Activated T-helper 17 cell treated with anti-CD3 and anti-CD28 coated beads, Interleukin-2, amount 50 U/mL, for 72 hours (primary cell): ENCODE results near the gene GAS2L2. TPM values are rescaled to one million over a fixed set of nuclear protein-coding genes. Genes with fewer than 3 reads are reported as not detected.
A peak's percentile ranks its signal among the peaks of the same experiment; 100 is the strongest.

Source experiments
- ATAC-seq: fragments of 150-1000 bp; cut with Tn5 transposase; replicated peaks from 2 replicates; pipeline ENCODE4 v1.10.0; 2021; ENCODE audit warnings: mild to moderate bottlenecking, moderate library complexity
- H3K27ac Mint-ChIP-seq: one replicate; pipeline ENCODE4 v1.8.0; 2022; ENCODE audit warnings: mixed read lengths
- H3K27me3 Mint-ChIP-seq: one replicate; pipeline ENCODE4 v1.8.0; 2022; ENCODE audit warnings: mixed read lengths
- H3K36me3 Mint-ChIP-seq: one replicate; pipeline ENCODE4 v1.8.0; 2022; ENCODE audit warnings: low read depth, mild to moderate bottlenecking, mixed read lengths
- H3K4me1 Mint-ChIP-seq: one replicate; pipeline ENCODE4 v1.8.0; 2022; ENCODE audit warnings: mixed read lengths
- H3K4me3 Mint-ChIP-seq: one replicate; pipeline ENCODE4 v1.8.0; 2022; ENCODE audit warnings: mild to moderate bottlenecking, mixed read lengths
- H3K9me3 Mint-ChIP-seq: one replicate; pipeline ENCODE4 v1.8.0; 2022; ENCODE audit warnings: mixed read lengths
- total RNA-seq, 2 donors: library from RNA; stranded (reverse); gene quantifications; one replicate each; pipeline ENCODE4 v1.2.3, GENCODE V29; 2022

The GAS2L2 gene
- total RNA-seq, 2 donors from 2014 or later = not detected

GRCh38 chr17:35784895-35785294 is 31.9 kb upstream of the GAS2L2 start:
- H3K27ac Mint-ChIP-seq = no peak overlapping the region
- no peaks in the 10 kb centered on the region for H3K36me3 Mint-ChIP-seq
- no peak for ATAC-seq
- H3K4me1 Mint-ChIP-seq = no peaks in the 10 kb centered on the region
- H3K4me3 Mint-ChIP-seq = no peak overlapping the region
- no peaks in the 10 kb centered on the region for H3K9me3 Mint-ChIP-seq
- peaks cover 12% of the 10 kb centered on the region for H3K27me3 Mint-ChIP-seq

- no peaks in the 10 kb centered on the region for H3K36me3 Mint-ChIP-seq
- no peaks in the 10 kb centered on the region for H3K4me1 Mint-ChIP-seq
- H3K9me3 Mint-ChIP-seq = no peaks in the 10 kb centered on the region
- ATAC-seq = no peak
- peaks cover 12% of the 10 kb centered on the region for H3K27me3 Mint-ChIP-seq
- H3K27ac Mint-ChIP-seq = no peak overlapping the region
- H3K4me3 Mint-ChIP-seq = no peak overlapping the region
Measured at GRCh38 chr17:35780950-35781349, 27.9 kb upstream of the GAS2L2 start.

DNA sequence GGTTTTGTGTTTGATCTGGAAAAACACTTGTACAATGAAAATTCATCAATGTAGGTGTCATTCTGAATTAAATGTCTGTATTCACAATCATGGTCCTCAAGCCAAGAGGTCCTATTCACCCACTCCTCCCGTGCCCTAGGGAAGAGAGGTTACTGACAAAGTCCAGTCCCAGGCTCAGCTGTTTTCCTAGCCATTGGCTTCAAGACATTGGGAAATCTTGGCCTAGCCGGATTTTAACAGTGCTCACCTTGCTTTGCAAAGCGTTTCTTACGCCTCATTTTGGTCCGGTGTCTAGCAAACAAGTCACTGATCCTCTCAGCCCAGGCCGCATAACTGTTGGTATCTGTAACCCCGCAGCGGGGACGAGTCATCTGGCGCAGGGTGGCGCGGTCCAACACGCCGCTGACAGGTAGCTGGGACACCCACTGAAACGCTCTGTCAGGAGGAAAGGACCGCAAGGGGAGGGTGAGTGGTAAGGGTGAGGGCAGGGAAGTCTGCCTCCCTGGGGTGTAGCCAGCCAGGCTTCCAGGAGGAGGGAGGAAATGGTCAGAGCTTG is 25.7 kb upstream of the GAS2L2 start:
- H3K36me3 Mint-ChIP-seq = no peaks in the 10 kb centered on the region
- no peak for ATAC-seq
- peaks cover 15% of the 10 kb centered on the region for H3K27me3 Mint-ChIP-seq

GRCh38 chr17:35775583-35775982 is 22.5 kb upstream of the GAS2L2 start:
- Mint-ChIP-seq H3K4me3 (no peak overlapping the region), H3K9me3 (no peaks in the 10 kb centered on the region), H3K27me3 (peaks cover 7% of the 10 kb centered on the region), H3K36me3 (no peaks in the 10 kb centered on the region), H3K27ac (no peak overlapping the region), H3K4me1 (no peaks in the 10 kb centered on the region)
- no peak for ATAC-seq

More for the DNA sequence above, 25.7 kb upstream of the GAS2L2 start:
- H3K4me3 Mint-ChIP-seq = no peak overlapping the region
- H3K9me3 Mint-ChIP-seq = no peaks in the 10 kb centered on the region
- H3K4me1 Mint-ChIP-seq = no peaks in the 10 kb centered on the region
- H3K27ac Mint-ChIP-seq = no peak overlapping the region

DNA sequence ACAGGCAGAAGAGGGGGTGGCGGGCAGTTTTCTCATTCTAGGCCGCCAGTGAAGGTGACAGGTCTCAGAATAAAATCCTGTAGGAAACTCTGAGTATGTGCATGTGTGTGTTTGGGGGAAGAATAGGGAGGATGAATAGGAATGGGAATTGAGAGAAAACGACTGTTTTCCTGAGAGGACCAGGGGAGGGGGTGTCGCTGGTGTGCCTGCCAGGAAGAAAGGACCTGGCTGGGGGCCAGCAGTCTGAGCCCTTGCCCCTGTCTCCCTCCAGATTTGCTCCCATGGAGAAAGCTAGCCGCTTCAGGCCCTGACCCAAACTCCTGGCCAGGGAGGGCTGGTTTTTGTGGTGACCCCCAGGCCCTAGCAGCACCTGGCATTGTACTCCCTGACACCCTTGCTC is 22.0 kb upstream of the GAS2L2 start:
- no peaks in the 10 kb centered on the region for H3K36me3 Mint-ChIP-seq
- no peak overlapping the region for H3K27ac Mint-ChIP-seq
- no peak for ATAC-seq
- peaks cover 7% of the 10 kb centered on the region for H3K27me3 Mint-ChIP-seq
- H3K4me3 Mint-ChIP-seq = no peak overlapping the region
- no peaks in the 10 kb centered on the region for H3K4me1 Mint-ChIP-seq
- no peaks in the 10 kb centered on the region for H3K9me3 Mint-ChIP-seq

DNA sequence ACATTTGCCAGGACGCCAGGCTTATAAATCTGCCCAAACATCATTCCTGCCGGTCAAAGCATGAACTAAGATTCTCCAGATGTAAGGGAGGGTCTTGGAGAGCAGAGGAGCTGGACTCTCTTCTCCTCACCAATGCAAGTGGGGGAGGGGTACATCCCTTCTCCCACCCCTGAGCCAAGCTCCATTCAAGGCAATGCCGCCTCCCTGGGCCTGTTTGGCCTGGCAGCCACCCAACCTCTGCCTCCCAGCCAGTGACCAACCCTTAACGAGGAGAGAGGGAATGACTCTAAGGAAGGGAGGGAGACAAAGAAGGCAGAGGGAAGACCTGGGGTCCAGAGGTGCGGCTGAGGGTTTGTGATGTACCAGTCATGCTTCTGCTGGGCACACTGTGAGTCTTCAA is 21.5 kb upstream of the GAS2L2 start:
- no peaks in the 10 kb centered on the region for H3K36me3 Mint-ChIP-seq
- no peak overlapping the region for H3K4me3 Mint-ChIP-seq
- H3K27me3 Mint-ChIP-seq = peaks cover 7% of the 10 kb centered on the region
- H3K4me1 Mint-ChIP-seq = no peaks in the 10 kb centered on the region
- H3K27ac Mint-ChIP-seq = no peak overlapping the region
- no peak for ATAC-seq
- H3K9me3 Mint-ChIP-seq = no peaks in the 10 kb centered on the region

DNA sequence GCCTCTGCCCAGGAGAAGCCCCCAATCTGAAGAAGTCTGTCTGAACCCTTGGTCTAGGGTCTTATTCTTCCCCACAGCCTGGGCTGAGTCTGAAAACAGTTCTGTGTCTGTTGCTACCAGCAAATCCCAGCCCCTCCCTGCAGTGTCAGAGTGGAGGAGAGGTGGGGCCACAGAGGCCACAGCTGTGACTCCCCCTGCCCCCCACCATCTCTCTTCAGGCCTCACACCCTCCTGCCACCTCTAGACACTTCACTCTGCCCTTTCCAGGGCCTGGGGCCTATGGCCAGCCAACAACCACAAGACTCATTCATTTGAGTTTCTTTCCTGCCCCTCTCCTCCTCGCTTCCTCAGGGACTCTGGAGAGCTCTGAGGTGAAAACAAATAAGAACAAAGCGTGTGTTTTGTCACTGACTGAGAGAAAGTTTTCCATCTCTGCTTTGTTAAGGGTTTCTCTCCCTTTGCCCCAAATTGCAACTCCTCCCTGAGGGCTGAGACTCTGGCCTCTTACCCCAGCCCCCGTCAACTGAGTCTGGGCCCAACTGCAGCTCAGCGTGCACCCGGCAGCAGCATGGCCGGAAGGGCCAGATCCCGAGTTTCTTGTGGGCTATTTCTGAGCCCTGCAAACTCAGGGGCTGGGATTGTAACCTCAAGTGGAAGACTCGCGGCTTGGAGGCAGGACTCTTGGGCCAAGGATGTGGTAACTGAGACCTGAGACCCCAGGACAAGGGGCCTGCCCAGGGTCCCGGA is 20.8 kb upstream of the GAS2L2 start:
- no peak overlapping the region for H3K4me3 Mint-ChIP-seq
- H3K27me3 Mint-ChIP-seq = peaks cover 7% of the 10 kb centered on the region
- no peaks in the 10 kb centered on the region for H3K4me1 Mint-ChIP-seq
- no peak for ATAC-seq
- no peaks in the 10 kb centered on the region for H3K36me3 Mint-ChIP-seq
- no peaks in the 10 kb centered on the region for H3K9me3 Mint-ChIP-seq
- H3K27ac Mint-ChIP-seq = no peak overlapping the region

DNA sequence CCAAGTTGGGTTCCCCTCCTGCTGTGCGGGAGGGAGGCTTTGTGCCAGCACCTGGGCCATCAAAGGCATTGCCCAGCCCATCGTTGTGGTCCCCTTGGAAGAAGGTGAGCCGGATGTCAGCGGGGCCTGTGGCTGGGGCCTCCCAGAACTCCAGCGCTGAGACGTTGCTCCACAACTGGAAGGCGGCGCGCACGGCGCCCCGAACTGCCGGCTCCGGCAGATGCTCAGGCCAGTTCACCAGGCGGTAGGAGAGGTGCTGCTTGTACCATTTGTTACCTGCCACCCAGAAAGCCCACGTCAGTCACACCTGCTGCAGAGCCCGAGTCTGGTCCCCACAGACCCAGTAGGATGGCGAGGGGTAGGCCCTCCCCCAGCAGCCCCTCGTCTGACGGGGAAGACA is 20.1 kb upstream of the GAS2L2 start:
- no peak for ATAC-seq
- H3K27ac Mint-ChIP-seq = no peak overlapping the region
- no peaks in the 10 kb centered on the region for H3K4me1 Mint-ChIP-seq
- H3K9me3 Mint-ChIP-seq = no peaks in the 10 kb centered on the region
- no peaks in the 10 kb centered on the region for H3K36me3 Mint-ChIP-seq
- H3K27me3 Mint-ChIP-seq = peaks cover 7% of the 10 kb centered on the region
- no peak overlapping the region for H3K4me3 Mint-ChIP-seq

DNA sequence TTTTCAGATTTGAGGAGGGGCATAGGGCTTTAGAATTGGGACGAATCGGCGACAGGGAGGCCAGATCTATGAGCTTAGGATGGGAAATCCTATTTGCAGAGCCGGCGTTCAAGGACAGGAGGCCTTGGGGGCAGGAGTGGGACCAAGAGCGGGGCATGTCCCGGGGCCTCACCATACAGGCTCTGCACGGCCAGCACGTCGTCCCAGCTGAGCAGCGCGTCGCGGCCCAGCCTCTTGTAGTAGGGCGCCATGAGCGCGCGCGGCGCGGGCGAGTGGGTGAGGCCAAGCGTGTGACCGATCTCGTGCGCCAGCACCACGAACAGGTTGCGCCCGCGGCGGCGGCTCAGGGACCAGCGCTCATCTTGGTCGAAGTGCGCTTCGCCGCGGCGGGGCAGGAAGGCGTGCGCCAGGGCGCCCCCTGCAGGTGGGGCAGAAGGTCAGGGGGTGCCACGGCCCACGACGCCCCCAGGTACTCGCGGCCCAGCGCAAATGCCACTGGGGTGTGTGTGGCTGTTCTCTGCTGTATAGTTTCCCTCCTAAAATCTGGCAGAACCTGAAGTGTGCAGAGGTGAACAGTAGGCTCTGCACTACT is 17.0 kb upstream of the GAS2L2 start:
- Mint-ChIP-seq H3K27me3 (peaks cover 3% of the 10 kb centered on the region), H3K4me1 (no peaks in the 10 kb centered on the region), H3K4me3 (no peak overlapping the region), H3K27ac (no peak overlapping the region), H3K9me3 (no peaks in the 10 kb centered on the region), H3K36me3 (no peaks in the 10 kb centered on the region)
- ATAC-seq = no peak

DNA sequence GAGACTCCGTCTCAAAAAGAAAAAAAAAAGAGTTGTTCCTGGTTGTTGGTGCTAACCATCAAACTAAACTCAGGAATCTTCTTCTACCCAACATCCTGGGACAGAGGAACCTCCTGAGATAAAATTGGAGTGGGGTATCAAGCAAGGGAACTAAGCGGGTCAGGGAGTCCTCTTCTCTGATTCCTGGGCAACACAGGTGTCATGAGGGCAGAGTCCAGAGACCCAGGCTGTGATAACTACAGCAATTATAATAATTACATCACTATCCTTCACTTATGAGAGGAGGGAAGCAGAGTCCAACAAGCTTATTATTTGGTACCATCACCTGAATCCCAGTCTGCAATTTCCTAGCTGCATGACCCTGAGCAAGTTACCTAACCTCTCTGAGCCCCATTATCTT is 15.8 kb upstream of the GAS2L2 start:
- ATAC-seq = no peak
- no peaks in the 10 kb centered on the region for H3K9me3 Mint-ChIP-seq

DNA sequence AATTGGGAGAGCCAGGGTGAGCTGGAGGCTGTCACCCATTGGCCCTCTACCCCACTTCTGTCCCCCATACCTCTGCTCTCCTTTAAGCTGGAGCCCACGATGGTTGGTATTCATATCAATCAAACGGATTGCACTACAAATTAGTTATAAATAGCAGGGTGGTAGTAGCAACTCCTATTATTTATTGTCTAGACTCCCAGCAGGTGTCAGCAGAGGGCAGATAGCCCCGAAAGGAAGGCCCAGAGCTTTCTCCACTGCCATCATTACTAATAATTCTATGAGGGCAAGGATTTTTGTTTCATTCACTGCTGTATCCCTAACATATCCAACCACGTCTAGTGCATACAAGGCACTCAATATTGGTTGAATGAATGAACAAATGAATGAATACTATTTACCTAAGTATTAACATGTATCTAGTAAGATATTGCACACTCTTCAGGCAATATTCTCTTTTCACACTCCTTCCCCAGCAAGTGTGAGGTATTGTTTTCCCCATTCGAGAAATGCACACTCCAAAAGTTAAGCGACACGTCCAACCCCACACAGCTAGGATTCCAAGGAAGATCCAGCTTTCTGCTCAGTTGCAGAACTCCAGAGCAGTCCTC is 14.0 kb upstream of the GAS2L2 start:
- Mint-ChIP-seq H3K27ac (no peak overlapping the region), H3K36me3 (no peaks in the 10 kb centered on the region), H3K27me3 (no peaks in the 10 kb centered on the region), H3K4me1 (no peaks in the 10 kb centered on the region), H3K9me3 (no peaks in the 10 kb centered on the region), H3K4me3 (no peak overlapping the region)
- no peak for ATAC-seq

More for the DNA sequence above, 15.8 kb upstream of the GAS2L2 start:
- Mint-ChIP-seq H3K27me3 (peaks cover 1% of the 10 kb centered on the region), H3K27ac (no peak overlapping the region), H3K36me3 (no peaks in the 10 kb centered on the region), H3K4me3 (no peak overlapping the region), H3K4me1 (no peaks in the 10 kb centered on the region)

GRCh38 chr17:35766489-35766877 is 13.4 kb upstream of the GAS2L2 start:
- Mint-ChIP-seq H3K36me3 (no peaks in the 10 kb centered on the region), H3K9me3 (no peaks in the 10 kb centered on the region), H3K27ac (no peak overlapping the region), H3K4me1 (no peaks in the 10 kb centered on the region), H3K4me3 (no peak overlapping the region), H3K27me3 (no peaks in the 10 kb centered on the region)
- no peak for ATAC-seq

- no peak for ATAC-seq
- Mint-ChIP-seq H3K27me3 (no peaks in the 10 kb centered on the region), H3K36me3 (no peaks in the 10 kb centered on the region)
Measured at GRCh38 chr17:35765756-35766488, 12.9 kb upstream of the GAS2L2 start.

DNA sequence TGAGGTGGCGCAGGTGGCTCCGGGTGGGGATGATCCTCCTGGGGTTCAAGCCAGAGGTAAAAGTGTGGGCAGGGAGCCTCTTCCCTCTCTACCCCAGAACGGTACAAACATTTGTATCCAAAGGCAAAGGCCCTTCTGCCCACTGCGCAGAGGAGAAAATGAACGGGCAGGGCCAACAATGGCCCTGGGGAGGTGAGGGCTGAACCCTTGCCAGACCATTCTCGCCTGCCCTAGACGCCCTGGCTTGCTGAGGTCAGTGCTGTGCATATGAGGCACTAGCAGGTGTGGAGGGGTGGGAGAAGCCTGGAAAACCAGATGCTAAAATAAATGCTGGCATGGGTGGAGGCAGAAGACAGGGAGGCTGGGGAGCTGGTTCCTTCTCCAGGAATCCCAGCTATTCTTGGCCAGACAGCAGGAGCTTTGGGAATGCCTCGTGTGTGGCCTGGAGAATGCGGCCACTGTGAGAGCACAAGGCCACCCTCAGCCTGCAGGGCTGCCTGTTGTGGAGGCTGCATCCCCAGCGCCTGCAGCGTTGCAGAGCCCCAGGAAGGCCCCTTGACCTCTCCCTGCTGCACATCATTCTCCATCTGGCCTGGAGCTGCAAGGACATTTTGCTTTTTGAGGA is 12.2 kb upstream of the GAS2L2 start:
- Mint-ChIP-seq H3K4me3 (peak overlapping the region; percentile 80), H3K27me3 (no peaks in the 10 kb centered on the region), H3K9me3 (no peaks in the 10 kb centered on the region), H3K4me1 (no peaks in the 10 kb centered on the region), H3K27ac (no peak overlapping the region), H3K36me3 (no peaks in the 10 kb centered on the region)
- no peak for ATAC-seq

More at GRCh38 chr17:35765756-35766488, 12.9 kb upstream of the GAS2L2 start:
- H3K27ac Mint-ChIP-seq = no peak overlapping the region
- H3K4me1 Mint-ChIP-seq = no peaks in the 10 kb centered on the region
- no peaks in the 10 kb centered on the region for H3K9me3 Mint-ChIP-seq
- peak overlapping the region; percentile 80 for H3K4me3 Mint-ChIP-seq
